B cell (primary cell): Measurements from ENCODE around the gene SLC35A5.

Source experiments
- EZH2 ChIP-seq: IDR thresholded peaks from 2 replicates; pipeline ENCODE4 v1.6.1; 2012; ENCODE audit warnings: borderline replicate concordance, low read depth, mild to moderate bottlenecking, moderate library complexity, low read length; ENCODE audit not compliant: insufficient read depth, poor library complexity, severe bottlenecking
- TF ChIP-seq, protein P1 (sequence below): fragments of 200-600 bp; IDR thresholded peaks from one replicate; pipeline ENCODE4 v1.8.0; 2022; ENCODE audit warnings: antibody characterized with exemption, mild to moderate bottlenecking

DNA sequence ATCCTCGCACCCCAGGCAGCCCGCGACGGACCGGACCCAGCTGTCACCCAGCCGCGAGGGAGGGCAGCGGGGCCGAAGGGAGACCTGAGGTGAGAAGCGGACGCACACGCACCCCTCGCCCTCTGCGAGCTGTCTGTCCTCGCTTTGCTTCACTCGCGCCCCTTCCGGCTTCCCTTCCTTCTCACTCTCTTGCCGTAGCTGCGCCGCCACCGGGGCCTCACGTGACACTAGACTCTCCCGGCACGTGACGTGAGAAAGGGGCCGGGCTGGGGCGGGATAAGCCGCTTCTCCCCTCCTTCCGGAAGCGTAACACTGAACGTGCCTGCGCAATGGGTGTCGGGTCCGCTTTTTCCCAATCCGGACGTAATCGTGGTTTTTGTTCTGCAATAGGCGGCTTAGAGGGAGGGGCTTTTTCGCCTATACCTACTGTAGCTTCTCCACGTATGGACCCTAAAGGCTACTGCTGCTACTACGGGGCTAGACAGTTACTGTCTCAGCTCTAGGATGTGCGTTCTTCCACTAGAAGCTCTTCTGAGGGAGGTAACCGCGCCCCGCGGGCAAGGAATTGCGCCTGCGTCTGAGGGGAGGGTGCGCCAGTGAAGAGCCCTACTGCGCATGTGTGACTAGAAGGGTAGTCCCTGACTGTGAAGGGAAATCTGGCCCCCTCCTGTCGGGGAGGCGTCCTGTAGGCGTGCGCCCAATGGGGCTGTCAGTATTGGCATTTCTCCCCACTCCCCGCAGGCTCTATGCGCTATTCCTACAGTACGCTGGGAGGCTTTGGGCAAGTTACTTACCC, at the start of gene SLC35A5, which contains the start of gene ATG3:
- TF ChIP-seq, protein P1, sequence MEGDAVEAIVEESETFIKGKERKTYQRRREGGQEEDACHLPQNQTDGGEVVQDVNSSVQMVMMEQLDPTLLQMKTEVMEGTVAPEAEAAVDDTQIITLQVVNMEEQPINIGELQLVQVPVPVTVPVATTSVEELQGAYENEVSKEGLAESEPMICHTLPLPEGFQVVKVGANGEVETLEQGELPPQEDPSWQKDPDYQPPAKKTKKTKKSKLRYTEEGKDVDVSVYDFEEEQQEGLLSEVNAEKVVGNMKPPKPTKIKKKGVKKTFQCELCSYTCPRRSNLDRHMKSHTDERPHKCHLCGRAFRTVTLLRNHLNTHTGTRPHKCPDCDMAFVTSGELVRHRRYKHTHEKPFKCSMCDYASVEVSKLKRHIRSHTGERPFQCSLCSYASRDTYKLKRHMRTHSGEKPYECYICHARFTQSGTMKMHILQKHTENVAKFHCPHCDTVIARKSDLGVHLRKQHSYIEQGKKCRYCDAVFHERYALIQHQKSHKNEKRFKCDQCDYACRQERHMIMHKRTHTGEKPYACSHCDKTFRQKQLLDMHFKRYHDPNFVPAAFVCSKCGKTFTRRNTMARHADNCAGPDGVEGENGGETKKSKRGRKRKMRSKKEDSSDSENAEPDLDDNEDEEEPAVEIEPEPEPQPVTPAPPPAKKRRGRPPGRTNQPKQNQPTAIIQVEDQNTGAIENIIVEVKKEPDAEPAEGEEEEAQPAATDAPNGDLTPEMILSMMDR: no peak
- no peak for TF ChIP-seq EZH2
